GM06990 (cell line): ENCODE data around the gene SLC5A10.

ENCODE experiments used
- DNase-seq: peaks from one replicate; pipeline ENCODE4 v3.0.0-alpha.2; 2011; ENCODE audit not compliant: insufficient read length; ENCODE audit errors: extremely low read depth
- H3K27me3 ChIP-seq: replicated peaks from 2 replicates; pipeline ENCODE4 v1.6.0; 2011; ENCODE audit warnings: low read length; ENCODE audit not compliant: control insufficient read depth, insufficient read depth
- H3K36me3 ChIP-seq: 2 replicates; pipeline ENCODE4 v1.5.1; 2011; ENCODE audit warnings: low read length; ENCODE audit not compliant: control insufficient read depth, insufficient read depth
- H3K4me3 ChIP-seq: replicated peaks from 2 replicates; pipeline ENCODE4 v1.5.1; 2011; ENCODE audit warnings: low read depth, mild to moderate bottlenecking, control low read depth, low read length
- CTCF ChIP-seq: IDR thresholded peaks from 2 replicates; pipeline ENCODE4 v1.5.1; 2011; ENCODE audit warnings: low read length, control low read depth, mild to moderate bottlenecking, inconsistent platforms; ENCODE audit not compliant: insufficient read depth, poor library complexity, severe bottlenecking

Gene SLC5A10

GRCh38 chr17:19004421-19005136, 52.6 kb downstream of the SLC5A10 start, which contains the start of gene FAM83G:
FAM83G (minus strand) TSS chr17:19004764; CDS start chr17:19004041, 723 bp downstream.
- Histone ChIP-seq H3K27me3 (no peaks in the 10 kb centered on the region), H3K4me3 (peak within 1 kb of the TSS; percentile 72)

GRCh38 chr17:19005137-19005773, 53.3 kb downstream of the SLC5A10 start:
- DNase-seq, result no peak
- TF ChIP-seq CTCF, result no peak
- Histone ChIP-seq H3K36me3 (peaks cover 2% of the 10 kb centered on the region; the same call in 1 of the 2 replicates), H3K4me3 (peak overlapping the region; percentile 72), H3K27me3 (no peaks in the 10 kb centered on the region)

More at GRCh38 chr17:19004421-19005136, 52.6 kb downstream of the SLC5A10 start, which contains the start of gene FAM83G:
- no peak for TF ChIP-seq CTCF
- peak; percentile 88 for DNase-seq
- peaks cover 2% of the 10 kb centered on the region; the same call in 1 of the 2 replicates for H3K36me3 ChIP-seq

DNA sequence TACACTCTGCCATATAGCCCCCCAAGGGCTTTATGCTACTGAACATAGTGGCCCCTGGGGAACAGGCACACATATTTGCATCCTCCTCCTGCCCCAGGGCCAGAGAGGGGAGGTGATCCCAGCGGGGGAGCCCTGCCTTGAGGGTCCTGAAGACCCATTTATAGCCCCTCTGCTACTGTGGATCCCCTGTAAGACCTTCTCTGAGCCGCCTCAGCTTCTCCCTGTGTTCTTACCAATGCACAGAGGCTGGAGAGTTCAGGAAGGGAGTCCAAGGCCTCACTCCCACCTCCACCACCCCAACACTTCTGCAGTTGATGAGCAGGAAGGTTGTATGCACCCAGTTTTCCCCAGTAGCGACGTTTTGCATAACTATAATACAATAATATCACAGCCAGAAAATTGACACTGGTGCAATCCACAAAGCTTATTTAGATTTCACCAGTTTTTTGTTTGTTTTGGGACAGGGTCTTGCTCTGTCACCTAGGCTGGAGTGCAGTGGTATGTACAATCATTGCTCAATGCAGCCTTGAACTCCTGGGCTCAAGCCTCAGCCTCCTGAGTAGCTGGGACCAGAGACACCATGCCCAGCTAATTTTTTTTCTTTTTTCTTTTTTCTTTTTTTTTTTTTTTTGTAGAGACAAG, 53.9 kb downstream of the SLC5A10 start:
- H3K36me3 ChIP-seq, result no peaks in the 10 kb centered on the region; the same call in 1 of the 2 replicates
- DNase-seq, result no peak
- TF ChIP-seq CTCF, result no peak
- H3K4me3 ChIP-seq, result no peak overlapping the region
- no peaks in the 10 kb centered on the region for H3K27me3 ChIP-seq

DNA sequence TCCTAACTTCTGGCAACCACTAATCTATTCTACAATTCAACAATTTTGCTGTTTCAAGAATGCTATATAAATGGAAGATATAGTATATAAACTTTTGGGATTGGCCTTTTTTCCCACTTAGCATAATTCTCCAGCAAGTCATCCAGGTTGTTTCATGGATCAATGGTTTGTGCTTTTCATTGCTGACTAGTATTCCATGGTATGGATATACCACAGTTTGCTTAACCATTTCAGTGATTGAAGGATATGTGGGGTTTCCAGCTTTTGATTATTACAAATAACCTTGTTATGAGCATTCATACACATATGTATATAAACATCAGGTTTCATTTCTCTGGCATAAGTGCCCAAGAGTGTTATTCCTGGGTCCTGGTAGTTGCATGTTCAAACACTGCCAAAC, 54.7 kb downstream of the SLC5A10 start:
- Histone ChIP-seq H3K27me3 (no peaks in the 10 kb centered on the region), H3K36me3 (no peaks in the 10 kb centered on the region; the same call in 1 of the 2 replicates), H3K4me3 (no peak overlapping the region)
- DNase-seq, result no peak
- no peak for TF ChIP-seq CTCF

DNA sequence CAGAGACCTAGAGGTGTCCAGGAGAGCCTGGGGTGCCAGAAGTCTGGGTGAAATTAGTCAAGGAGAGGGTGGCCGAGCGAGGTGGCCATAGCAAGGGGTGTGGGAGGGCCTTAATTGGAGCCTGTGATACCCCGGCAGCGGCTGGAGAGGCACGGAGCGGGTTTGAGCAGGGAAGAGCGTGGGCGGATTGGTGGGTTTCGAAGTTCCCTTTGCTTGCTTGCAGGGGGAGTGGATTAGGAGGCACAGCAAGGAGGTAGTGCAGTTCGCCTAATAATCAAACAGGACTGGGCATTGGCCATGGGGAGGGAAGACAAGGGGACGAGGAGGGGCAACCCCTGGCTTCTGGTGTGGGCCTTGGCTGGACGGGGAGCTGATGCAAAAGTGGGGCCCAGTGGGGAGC, 58.0 kb downstream of the SLC5A10 start:
- no peak for DNase-seq
- H3K27me3 ChIP-seq, result no peaks in the 10 kb centered on the region; the same call in 1 of the 2 replicates
- H3K36me3 ChIP-seq, result no peaks in the 10 kb centered on the region
- no peak overlapping the region for H3K4me3 ChIP-seq
- TF ChIP-seq CTCF, result no peak
